ENCODE results near the gene USP37. TPM values are rescaled to one million over a fixed set of nuclear protein-coding genes. Genes with fewer than 3 reads are reported as not detected.

Gene USP37
- polyA plus RNA-seq, 2 of the 4 experiments (the other 2 are of a cell fraction) = 5.1 to 12.8 TPM

- CTCF ChIA-PET = no interaction called here
- Histone ChIP-seq H3K27ac (no peak overlapping the region), H3K4me3 (no peak overlapping the region), H3K4me2 (no peak overlapping the region), H3K4me1 (no peaks in the 10 kb centered on the region), H3K9me3 (no peaks in the 10 kb centered on the region)
- DNase-seq (ENCODE audit: low read depth in 1 of 2, low spot score in 1 of 2) = no peak
- POLR2A ChIA-PET = no interaction called here
- no peak; a peak in 1 of 6 replicates for ATAC-seq
- TF ChIP-seq KDM5A (IDR thresholded peaks at IDR 0.05) (no peak), SMC3 (IDR thresholded peaks at IDR 0.05) (no peak), CHD4 (IDR thresholded peaks at IDR 0.05; ENCODE audit: borderline replicate concordance) (no peak), EP300 (IDR thresholded peaks at IDR 0.05) (no peak), FOSL2 (IDR thresholded peaks at IDR 0.05) (no peak), FOSL2 (CRISPR knock-in tag; IDR thresholded peaks at IDR 0.05) (no peak)
- 77% methylated on average over 7 of the region's 7 CpGs for WGBS (ENCODE audit: missing lambda C conversion rate)
- no peak for FAIRE-seq
Observed at GRCh38 chr2:218485986-218486667, 82.0 kb downstream of the USP37 start.

DNA sequence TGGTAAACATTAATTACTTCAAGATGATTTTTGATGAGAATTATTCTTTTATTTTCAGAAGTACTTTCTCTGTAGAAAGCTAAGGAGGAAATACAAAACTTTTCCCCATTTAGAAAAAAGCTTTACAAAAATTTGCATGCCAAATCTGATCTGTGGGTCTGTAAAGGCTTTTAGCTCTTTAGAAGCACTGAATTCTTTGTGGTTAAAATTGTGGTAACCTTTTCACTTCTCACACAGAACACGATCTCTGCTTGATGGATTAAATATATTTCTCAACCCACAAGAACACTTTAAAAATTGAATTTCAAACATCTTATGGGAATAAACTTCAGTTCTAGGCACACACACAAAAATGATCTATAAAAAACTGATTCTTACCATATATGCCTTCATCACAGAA is 85.5 kb downstream of the USP37 start:
- ATAC-seq = no peak
- CTCF ChIA-PET = interaction anchor here (1.4 kb wide), 1 partner anchor 11 kb away, joined by 4 read pairs; no protein-coding TSS in a partner anchor
- 88% methylated on average over 1 of the region's 1 CpG for WGBS (ENCODE audit: missing lambda C conversion rate)

DNA sequence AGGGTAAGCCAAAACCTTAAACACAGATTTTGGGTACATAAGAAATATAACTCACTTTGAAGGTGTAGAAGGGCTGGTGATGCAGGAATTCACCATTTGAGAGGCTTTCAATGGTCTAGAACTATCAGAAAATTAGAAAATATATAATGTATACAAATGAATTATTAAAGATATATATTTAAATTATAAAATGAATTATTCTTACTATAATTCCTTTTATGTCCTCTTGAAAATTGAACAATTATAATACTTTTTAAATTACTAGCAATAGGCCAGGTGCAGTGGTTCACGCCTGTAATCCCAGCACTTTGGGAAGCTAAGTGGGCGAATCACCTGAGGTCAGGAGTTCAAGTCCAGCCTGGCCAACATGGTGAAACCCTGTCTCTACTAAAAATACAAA is 88.6 kb downstream of the USP37 start:
- POLR2A ChIA-PET = no interaction called here

More for the DNA sequence above, 85.5 kb downstream of the USP37 start:
- H3K4me3 ChIP-seq = no peak overlapping the region
- H3K4me2 ChIP-seq = no peak overlapping the region
- FAIRE-seq (no peak), DNase-seq (ENCODE audit: low read depth in 1 of 2, low spot score in 1 of 2) (no peak)
- peaks cover 13% of the 10 kb centered on the region for H3K4me1 ChIP-seq
- POLR2A ChIA-PET = no interaction called here
- no peak overlapping the region for H3K27ac ChIP-seq
- TF ChIP-seq POLR2AphosphoS2 (conservative IDR thresholded peaks at IDR 0.05; ENCODE audit: low read length) (no peak), CHD4 (IDR thresholded peaks at IDR 0.05; ENCODE audit: borderline replicate concordance) (no peak), FOSB (CRISPR knock-in tag; IDR thresholded peaks at IDR 0.05) (no peak), MAZ (IDR thresholded peaks at IDR 0.05; ENCODE audit: borderline replicate concordance, low read depth, low read length) (no peak), CBX8 (IDR thresholded peaks at IDR 0.05) (no peak), TP53 (CRISPR knock-in tag; IDR thresholded peaks at IDR 0.05) (no peak), NPAS2 (CRISPR knock-in tag; IDR thresholded peaks at IDR 0.05; ENCODE audit: borderline replicate concordance) (no peak), MAFK (IDR thresholded peaks at IDR 0.05; ENCODE audit: partially characterized antibody) (no peak), RNF2 (IDR thresholded peaks at IDR 0.05; ENCODE audit: borderline replicate concordance, low read depth) (no peak), USF2 (IDR thresholded peaks at IDR 0.05) (no peak), NFE2L2 (conservative IDR thresholded peaks at IDR 0.05; ENCODE audit: low read length) (no peak), KDM5A (IDR thresholded peaks at IDR 0.05) (no peak), ATOH8 (CRISPR knock-in tag; IDR thresholded peaks at IDR 0.05; ENCODE audit: low read depth) (no peak), HDAC2 (IDR thresholded peaks at IDR 0.05) (no peak), CBX2 (IDR thresholded peaks at IDR 0.05; ENCODE audit: borderline replicate concordance, low read depth) (no peak), HOXB13 (CRISPR knock-in tag; IDR thresholded peaks at IDR 0.05; ENCODE audit: low read depth) (no peak), RAD21 (conservative IDR thresholded peaks at IDR 0.05 in 1 of 2, IDR thresholded peaks at IDR 0.05 in 1 of 2) (no peak), GATA3 (IDR thresholded peaks at IDR 0.05; ENCODE audit: borderline replicate concordance) (no peak), SREBF2 (IDR thresholded peaks at IDR 0.05) (no peak), KDM1A (IDR thresholded peaks at IDR 0.05; ENCODE audit: low read depth) (no peak)
- H3K9me3 ChIP-seq = no peaks in the 10 kb centered on the region

More for the DNA sequence above, 88.6 kb downstream of the USP37 start:
- FAIRE-seq (no peak), ATAC-seq (no peak), DNase-seq (ENCODE audit: low read depth in 1 of 2, low spot score in 1 of 2) (no peak)
- Histone ChIP-seq H3K4me1 (peaks cover 13% of the 10 kb centered on the region), H3K27ac (no peak overlapping the region), H3K4me2 (no peak overlapping the region), H3K4me3 (no peak overlapping the region), H3K9me3 (no peaks in the 10 kb centered on the region)
- no peak for TF ChIP-seq KDM5A (IDR thresholded peaks at IDR 0.05)
- TF ChIP-seq HEYL (CRISPR knock-in tag; IDR thresholded peaks at IDR 0.05) = no peak
- TF ChIP-seq RFX5 (IDR thresholded peaks at IDR 0.05) = no peak
- no peak for TF ChIP-seq ZNF302 (CRISPR knock-in tag; IDR thresholded peaks at IDR 0.05)
- TF ChIP-seq PHF8 (IDR thresholded peaks at IDR 0.05; ENCODE audit: borderline replicate concordance, low read depth) = no peak
- no peak for TF ChIP-seq ATOH8 (CRISPR knock-in tag; IDR thresholded peaks at IDR 0.05; ENCODE audit: low read depth)
- TF ChIP-seq EHMT2 (IDR thresholded peaks at IDR 0.05; ENCODE audit: low read depth) = no peak
- TF ChIP-seq NR3C1 (IDR thresholded peaks at IDR 0.05) = no peak
- TF ChIP-seq ESRRA (IDR thresholded peaks at IDR 0.05; ENCODE audit: borderline replicate concordance, low read length) = no peak
- no peak for TF ChIP-seq BCL3 (IDR thresholded peaks at IDR 0.05)
- TF ChIP-seq, protein P1, sequence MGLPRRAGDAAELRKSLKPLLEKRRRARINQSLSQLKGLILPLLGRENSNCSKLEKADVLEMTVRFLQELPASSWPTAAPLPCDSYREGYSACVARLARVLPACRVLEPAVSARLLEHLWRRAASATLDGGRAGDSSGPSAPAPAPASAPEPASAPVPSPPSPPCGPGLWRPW (IDR thresholded peaks at IDR 0.05) = no peak
- no peak for TF ChIP-seq ZSCAN20 (CRISPR knock-in tag; IDR thresholded peaks at IDR 0.05)
- TF ChIP-seq CBX2 (IDR thresholded peaks at IDR 0.05; ENCODE audit: borderline replicate concordance, low read depth) = no peak
- no peak for TF ChIP-seq HOXA7 (CRISPR knock-in tag; IDR thresholded peaks at IDR 0.05)
- no peak for TF ChIP-seq POLR2A (IDR thresholded peaks at IDR 0.05; ENCODE audit: low read length)
- CTCF ChIA-PET = interaction anchor here (0.6 to 0.8 kb wide), 2 partner anchors 13 to 408 kb away, joined by 3 read pairs; no protein-coding TSS in a partner anchor
- WGBS (ENCODE audit: missing lambda C conversion rate) = 91% methylated on average over 2 of the region's 2 CpGs
